ENCODE measurements around the gene SPATA2.

The SPATA2 gene

GRCh38 chr20:49858076-49858585, 57.2 kb downstream of the SPATA2 start:
- DNase-seq (ENCODE audit: low read depth in 2 of 2) = no peak

- DNase-seq (ENCODE audit: low read depth in 2 of 2) = no peak
These were observed 58.4 kb downstream of the SPATA2 start for GRCh38 chr20:49856904-49857303.

- no peak for DNase-seq (ENCODE audit: low read depth in 2 of 2)
These were observed 61.0 kb downstream of the SPATA2 start for GRCh38 chr20:49854190-49854875.

- DNase-seq (ENCODE audit: low read depth in 2 of 2) = no peak
These were observed 61.7 kb downstream of the SPATA2 start for GRCh38 chr20:49853640-49854039.

All from stimulated activated CD8-positive, alpha-beta memory T cell treated with anti-CD3 and anti-CD28 coated beads, Interleukin-15, amount 100 ng/mL, for 48 hours (primary cell).